ENCODE results near the gene MYH9.
"Not testable (repeated sequence)": the region's sequence is repeated elsewhere in the genome, so short reads cannot be mapped to it uniquely, and the experiment has no call there.

MYH9 gene

DNA sequence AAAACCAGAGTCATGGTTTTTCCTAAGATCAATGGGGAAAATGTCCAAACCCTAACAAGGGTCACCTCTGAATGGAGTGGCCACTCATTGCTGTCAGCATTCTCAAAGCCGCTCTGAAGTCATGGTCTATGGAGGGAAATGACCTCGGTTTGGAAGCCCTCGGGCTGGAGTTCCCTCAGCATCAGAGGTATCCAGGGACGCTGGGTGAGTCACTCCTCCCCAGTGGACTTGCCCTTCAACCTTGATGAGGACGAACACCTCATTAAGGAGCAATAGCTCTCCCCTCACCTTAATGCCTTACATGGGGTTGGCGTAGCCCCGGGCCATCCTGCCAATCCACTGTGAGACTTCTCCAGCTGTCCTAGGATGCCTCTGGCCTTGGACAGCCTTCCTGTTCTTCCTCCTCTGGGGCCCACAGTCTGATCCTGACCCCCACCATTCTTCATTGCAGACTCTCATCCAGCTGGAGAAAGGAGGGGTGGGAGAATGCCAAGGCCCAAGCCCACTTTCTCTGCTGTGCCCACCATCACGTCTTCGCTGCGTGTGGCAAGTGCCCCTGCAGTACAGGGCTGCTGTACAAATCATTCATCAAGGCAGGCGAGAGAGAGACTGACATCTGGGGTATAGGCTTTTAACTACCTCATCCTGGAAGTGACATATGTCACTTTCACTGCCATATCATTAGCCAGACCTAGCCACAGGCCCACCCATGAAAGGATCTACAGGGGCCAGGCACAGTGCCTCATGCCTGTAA lies 25.4 kb upstream of the MYH9 start:
- DNase-seq, result no peak

DNA sequence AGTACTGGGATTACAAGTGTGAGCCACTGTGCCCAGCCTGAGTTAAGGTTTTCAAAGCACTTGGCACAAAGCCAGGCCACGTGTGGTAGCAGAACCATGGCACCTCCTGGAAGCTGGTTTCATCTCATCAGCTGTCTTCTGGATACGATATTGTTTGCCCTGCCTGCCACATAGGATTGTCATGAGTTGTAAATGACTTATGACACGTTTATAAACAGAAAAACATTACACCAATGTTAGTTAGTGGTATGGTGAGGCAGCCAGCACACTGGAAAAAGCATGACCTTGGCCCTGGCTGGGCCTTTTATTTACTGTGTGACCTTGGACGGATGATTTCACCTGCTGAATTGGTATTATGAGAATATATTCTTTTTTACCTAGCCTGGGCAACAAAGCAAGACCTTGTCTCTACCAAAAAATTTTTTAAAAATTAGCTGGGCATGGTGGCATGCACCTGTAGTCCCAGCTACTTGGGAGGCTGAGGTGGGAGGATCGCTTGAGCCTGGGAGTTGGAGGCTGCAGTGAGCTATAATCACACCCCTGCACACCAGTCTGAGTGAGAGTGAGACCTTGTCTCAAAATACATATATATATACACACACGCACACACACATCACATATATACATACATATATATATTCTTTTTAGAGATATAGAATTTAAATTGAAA lies 24.0 kb upstream of the MYH9 start:
- no peak for DNase-seq

DNA sequence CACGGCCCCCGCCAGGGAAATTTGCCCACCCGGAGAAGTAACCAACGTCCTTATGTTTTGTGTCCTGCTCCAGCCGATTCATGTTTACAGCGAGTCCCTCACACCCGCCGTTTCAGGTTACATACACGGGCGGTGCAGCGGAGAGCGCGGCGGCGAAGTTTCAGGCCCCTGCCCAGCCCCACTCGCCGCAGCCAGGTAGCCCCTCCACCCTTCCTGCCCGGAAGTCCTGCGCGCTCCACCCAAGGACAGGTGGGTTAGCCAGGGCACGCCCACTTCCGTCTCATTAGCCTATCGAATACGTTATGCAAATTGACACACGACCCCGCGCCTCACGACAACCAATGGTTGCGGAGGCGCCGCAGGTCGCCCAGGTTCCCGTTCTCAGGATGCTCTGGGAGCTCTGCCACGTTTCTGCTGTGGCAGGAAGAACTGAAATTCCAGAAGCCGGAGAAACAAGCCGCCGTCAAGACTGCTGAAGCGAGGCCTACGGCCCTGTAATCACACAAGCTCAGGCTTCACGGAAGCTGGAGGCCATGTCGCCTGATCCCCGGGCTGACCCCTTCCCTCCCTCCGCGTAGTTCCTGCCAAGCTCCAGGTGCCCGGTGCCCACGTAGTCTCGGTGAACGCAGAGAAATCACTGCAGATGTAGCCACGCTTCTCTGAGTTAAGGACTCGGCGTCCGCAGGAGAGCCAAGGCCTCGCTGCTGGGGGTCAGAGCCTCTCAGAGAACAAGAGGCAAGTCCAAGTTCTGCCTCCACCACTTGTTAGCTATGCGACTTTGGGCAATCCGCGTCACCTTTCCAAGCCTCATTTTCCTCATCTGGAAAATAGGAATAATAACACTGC lies 22.4 kb upstream of the MYH9 start:
- DNase-seq, result peak; percentile 85

DNA sequence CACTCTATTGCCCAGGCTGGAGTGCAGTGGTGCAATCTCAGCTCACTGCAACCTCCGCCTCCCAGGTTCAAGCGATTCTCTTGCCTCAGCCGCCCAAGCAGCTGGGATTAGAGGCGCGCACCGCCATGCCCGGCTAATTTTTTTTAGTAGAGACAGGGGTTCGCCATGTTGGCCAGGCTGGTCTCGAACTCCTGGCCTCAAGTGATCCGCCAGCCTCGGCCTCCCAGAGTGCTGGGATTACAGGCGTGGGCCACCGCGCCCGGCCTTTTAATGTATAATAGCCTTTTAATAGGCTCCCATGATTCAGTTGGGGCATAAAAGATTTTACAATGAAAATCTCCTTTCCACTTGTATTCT lies 21.8 kb upstream of the MYH9 start:
- not testable (repeated sequence) for DNase-seq

DNA sequence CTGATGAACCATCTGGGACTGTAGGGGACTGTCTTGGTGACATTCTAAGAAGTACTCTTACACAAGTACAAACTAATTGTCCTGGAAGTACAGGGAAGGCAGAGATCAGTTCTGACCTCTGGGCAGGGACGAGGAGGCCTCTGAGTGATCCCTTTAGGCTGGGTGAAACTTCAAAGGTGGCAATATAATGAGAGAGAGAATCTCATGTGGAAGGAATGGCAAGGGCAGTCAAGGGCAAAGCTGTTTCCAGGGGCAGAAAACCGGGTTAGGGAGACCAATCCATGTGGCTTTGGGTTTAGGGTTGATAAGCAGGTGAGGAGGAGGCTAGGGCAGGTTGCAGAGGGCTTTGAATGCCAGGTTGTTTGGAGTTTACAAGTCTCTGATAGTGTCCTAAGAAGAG lies 21.3 kb upstream of the MYH9 start:
- DNase-seq, result no peak

DNA sequence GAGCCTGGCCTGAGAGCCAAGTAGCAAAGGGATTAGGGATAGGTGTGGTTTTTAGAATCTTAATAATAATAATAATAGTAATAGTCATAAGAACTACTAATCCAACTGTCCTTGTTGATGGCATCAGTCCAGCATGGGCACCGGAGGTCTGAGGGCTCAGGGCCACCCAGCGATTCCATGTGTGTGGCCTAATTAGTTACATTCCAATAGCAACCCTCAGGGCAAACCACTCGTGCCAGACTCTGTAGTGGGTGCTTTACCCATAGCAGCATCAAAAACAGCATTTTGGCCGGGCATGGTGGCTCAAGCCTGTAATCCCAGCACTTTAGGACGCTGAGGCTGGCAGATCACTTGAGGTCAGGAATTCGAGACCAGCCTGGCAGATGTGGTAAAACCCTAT lies 19.0 kb upstream of the MYH9 start:
- DNase-seq, result no peak

DNA sequence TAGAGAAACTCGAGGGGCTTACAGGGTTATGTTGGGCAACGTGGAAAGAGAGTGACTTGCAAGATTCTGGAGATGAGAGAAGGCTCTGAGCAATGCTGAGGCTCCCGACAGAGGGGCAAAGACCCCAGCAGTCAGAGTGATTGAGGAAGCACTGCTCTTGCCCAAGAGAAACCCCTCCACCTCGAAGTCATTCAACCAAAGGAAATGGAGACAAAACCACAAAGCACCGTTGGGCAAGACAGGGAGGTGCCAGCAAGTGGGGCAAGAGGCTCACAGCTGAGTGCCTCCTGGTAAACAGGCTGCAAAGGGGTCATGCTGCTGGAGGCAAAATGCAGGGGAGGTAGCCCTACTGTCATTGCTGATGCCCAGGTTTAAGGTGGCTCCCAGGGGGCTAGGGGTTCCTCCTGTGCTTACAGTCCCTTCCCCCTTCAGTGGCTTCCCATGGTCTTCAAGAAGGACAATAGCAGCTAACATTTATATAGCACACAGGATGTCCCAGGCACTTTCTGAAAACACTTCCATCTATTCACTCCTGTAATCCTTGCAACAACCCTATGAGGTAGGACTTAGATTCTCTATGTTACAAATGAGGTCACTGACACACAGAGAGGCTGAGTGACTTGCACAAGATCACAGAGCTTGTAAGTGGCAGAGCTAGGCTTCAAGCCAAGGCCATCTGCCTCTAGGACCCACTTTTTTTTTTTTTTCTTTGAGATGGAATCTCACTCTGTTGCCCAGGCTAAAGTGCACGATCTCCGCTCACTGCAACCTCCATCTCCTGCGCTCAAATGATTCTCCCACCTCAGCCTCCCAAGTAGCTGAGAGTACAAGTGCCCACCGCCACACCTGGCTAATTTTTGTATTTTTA lies 18.1 kb upstream of the MYH9 start:
- DNase-seq, result no peak

DNA sequence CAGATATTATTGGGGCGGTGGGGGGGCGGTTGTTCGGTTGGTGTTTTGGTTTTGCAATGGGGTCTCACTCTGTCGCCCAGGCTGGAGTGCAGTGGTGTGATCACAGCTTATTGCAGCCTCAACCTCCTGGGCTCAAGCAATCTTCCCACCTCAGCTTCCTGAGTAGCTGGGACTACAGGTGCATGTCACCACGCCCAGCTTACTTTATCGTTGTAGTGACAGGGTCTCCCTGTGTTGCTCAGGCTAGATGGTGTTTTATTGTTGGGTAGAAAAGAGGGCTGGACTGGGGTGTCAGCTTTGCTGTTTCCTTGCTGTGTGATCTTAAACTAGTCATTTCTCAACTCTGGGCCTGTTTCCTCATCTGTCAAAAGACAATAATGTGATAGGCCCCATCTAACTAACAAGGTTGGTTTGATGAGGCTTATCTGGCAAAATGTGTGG lies 17.5 kb upstream of the MYH9 start:
- DNase-seq, result no peak

DNA sequence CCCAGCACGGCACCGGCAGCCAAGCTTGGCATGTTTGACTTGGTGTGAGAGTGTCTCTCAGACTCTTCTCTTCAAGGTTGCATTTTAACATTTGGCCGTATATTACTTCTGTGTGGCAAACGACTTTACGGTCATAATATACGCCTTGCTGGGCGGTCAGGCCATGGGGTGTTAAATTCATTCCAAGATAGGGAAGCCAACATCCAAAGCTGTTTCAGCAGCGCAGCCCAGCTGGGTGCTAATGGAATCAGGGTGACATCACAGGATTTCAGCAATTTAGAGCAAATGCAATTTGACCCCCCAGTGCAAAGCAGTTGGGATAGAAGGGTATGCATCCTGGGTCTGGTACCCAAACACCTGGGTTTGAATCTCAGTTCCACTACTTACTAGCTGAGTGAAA lies 16.7 kb upstream of the MYH9 start:
- DNase-seq, result no peak

DNA sequence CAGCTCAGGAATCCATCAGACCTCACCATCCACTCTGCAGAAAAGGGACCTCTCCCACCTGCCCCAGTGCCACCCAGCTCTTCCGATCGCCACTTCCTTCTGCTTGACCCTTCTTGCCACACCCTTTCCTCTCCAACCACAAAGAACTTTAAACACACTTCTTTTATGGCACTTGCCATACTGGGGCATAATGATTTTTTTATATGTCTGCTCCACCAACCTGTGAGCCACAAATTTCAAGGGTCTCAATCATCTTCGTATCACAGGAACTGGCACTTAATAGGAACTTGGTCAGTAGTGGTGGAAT lies 11.7 kb upstream of the MYH9 start:
- DNase-seq, result no peak

DNA sequence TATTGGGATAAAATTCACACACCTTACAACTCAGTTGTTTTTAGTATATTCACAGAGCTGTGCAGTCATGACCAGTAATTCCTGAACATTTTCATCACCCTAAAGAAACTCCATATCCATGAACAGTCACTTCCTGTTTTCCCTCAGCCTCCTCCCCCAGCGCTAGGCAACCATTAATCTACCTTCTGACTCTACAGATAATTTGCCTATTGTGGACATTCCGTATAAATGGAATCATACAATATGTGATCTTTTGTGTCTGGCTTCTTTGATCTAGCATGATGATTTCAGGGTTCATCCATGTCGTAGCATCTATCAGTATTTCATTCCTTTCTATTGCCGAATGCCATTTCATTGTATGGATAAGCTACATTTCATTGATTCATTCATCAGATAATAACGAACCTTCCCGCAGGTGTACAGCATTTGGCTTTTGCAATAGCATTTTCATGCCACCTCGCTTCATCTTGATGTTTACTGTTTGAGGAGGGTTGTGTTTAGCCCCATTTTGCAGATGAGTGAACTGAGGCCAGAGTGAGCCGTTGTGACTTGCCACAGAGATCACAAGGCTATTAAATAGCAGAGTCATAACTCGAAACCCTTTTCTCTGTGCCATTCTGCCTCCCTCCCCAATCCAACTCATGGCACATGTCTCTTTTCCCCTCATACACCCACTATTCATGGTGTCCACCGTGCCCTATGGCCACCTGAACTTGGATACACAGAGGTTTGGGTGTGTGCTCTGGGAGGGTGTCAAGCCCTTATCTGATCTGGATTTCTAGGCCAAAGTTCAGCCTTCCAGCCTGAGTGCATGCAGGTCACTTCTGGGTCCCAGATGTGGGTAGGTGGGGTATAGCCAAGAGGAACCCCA lies 11.1 kb upstream of the MYH9 start:
- no peak for DNase-seq

DNA sequence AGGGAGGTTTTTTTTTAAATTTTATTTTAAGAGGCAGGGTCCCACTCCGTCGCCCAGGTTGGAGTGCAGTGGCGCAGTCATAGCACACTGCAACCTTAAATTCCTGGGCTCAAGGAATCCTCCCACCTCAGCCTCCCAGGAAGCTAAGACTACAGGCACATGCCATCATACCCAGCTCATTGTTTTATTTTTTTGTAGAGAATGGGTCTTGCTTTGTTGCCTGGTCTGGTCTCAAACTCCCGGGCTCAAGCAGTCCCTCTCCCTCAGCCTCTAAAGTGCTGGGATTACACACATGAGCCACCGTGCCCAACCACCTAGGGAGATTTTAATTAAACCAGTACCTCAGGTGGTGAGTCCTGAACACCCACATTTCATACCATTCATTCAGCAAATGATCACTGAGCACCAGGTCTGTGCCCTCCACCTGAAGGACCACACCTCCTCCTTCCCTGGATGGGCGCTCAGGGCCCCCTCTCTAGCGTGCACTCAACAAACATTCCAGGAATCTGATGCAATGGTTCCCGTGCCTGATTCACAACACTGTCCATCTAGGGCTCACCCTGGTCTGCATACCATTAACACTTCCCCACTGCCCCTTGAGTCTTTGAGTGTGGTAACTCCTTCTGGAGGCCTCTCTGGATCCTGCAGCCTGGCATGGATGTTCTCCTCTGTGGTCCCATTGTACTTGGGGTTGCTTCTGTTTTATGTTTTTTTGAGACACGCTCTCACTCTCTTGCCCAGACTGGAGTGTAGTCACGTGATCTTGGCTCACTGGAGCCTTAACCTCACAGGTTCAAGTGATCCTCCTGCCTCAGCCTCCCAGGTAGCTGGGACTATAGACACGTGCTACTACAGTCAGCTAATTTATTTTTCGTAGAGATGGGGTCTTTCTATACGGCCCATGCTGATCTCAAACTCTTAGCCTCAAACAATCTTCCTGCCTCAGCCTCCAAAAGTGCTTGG lies 9.6 kb upstream of the MYH9 start:
- DNase-seq, result no peak

DNA sequence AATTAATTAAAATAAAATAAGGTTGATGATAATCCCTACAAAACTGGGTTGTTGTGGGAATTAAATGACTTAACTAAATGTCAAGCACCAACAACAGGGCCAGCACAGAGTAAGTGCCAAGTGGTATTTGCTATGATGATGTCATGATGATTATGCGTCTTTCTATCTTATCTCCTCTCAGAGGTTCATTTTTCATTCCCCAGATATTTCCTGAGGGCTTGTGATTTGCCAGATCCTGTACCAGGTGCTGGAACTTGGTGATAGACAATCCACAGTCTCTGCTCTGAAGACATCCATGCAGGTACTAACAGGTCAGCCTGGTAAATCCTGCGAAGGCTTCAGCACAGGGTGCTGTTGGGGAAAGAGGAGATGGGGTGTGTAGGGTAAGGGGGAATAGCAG lies 8.1 kb upstream of the MYH9 start:
- no peak for DNase-seq

DNA sequence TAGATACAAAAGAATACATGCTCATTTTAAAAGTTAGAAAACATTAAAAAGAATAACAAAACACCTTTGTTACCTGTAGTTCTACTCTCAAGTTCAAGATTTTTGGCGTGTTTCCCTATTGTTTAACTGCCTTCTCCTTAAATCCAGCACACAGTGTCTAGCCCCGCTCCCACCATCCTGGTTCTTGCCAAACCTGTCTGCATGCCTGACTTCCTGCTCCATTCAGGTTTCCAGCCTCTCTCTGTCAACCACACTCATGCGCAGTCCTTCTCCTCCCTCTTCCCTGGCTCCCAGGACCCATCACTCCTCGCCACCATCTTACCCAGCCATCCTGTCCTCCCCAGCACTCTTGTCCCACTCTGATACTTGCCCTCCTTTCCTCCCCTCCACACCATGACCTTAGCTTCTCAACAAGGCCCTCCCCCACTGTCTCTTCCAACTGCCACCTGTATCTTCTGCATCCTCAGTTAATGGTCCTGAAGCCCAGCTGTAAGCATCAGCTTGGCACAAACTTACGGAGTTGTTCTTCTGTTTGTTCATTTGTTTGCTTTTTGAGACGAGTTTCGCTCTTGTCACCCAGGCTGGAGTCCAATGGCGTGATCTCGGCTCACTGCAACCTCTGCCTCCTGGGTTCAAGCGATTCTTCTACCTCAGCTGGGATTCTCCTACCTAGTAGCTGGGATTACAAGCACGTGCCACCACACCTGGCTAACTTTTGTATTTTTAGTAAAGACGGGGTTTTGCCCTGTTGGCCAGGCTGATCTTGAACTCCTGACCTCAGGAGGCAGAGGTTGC lies 7.5 kb upstream of the MYH9 start:
- no peak for DNase-seq

DNA sequence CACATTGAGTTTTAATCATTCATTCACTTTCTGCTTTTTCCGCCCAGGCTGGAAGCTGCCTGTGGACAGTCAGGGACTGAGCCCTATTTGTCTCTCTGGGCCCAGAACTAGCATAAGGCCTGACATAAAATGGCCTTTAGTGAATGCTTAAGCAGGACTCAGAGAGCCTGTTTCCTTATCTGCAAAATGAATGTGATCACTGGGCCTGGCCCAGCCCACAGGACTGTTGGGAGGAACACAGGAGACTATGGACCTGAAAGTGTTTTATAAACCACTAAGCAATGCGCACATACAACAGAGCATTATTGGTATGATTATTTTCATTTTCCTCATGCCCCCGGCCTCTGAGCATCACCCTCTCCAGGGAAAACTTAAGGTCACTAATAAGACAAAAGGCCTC lies 3.9 kb upstream of the MYH9 start:
- DNase-seq, result no peak

DNA sequence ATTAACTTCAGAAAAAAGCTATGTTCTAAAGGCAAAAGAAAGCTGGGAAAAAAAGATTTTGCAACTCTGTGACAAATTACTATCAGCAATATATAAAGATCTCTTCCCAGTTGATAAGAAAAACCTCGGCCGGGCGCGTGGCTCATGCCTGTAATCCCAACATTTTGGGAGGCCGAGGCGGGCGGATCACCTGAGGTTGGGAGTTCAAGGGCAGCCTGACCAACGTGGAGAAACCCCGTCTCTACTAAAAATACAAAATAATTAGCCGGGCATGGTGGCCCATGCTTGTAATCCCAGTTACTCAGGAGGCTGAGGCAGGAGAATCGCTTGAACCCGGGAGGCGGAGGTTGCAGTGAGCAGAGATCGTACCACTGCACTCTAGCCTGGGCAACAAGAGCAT lies 1.4 kb upstream of the MYH9 start:
- not testable (repeated sequence) for DNase-seq

DNA sequence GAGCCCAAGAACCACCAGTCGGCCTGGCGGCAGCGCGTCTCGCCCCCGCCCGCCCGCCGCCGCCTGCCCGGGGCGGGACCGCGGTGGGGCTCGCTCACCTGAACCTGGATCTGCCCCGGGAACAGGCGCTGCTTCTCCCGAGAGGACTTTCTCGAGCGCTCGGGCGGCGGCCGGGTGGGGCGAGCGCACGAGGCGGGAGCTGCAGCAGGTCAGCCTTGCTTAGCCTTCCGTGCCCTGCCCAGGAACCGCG lies 133 bp downstream of the MYH9 start:
- no peak for DNase-seq

DNA sequence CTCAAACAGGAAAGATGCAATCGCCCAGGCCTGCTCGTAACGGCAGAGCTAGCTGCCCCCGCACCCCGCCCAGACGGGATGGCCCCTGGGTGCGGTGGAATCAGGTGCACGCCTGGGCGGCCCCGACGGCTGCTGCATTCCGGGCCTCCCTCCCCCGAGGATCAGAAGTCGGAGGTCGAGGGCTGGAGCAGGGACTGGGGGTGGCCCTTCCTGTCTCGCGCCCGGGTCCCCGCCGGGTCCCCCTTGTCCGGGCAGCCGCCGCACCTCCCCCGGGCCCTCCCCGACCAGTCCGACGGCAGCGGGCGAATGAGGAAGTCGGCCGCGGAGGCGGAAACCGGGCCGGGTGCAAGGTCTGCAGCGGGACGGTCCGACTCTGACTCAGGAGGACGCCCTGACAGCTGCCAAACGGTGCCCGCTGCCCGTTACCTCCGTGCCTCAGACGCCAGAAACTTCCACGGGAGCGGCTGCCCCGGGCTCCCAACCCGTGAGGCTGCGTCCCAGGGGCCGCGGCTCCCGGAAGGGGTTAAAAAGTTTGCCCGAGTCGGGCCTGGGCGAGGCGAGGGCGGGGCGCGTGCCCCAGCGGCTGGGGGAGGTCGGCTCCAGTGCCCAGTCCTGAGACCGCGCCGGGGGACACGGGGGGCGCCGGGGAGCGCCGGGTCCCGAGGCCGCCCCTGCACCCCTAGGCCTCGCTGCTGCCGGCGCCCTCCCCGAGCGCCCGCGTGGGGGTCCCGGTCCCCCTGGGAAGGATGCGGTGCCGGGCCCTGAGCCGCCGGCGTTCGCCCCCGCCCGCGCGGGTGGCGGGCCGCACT lies 663 bp downstream of the MYH9 start:
- DNase-seq, result peak; percentile 65

DNA sequence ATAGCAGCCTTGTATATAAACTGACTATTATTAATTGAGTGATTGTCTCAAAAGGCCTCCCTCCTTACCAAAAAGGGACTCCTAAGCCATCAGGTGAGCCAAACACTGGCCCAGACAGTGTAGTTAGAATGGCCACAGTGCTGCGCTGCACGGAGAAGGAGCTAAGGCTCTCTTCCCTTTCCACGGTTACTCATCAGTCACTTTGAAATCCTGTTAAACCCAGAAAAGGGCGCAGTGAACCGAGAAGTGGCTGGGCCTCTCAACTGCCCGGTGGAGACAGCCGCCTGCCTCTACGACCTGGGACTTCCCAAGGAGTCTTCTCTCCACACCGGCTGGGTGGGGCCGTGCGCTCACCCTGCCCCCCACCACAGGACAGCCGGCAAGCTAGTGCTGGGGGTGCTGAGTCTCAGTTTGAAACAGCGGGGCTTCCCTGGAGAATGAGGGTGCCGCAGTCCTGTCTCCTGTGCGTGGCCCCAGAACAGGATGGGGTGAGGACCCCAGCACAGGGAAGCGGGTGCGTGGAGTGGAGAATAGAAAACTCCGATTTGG lies 1.3 kb downstream of the MYH9 start:
- no peak for DNase-seq

All from right forelimb (tissue), 1 donor.